Measurements from ENCODE around the gene WT1. TPM values are rescaled to one million over a fixed set of nuclear protein-coding genes. Genes with fewer than 3 reads are reported as not detected.

Gene WT1
- total and polyA plus RNA-seq, 2 of the 8 experiments (the other 6 are each of a cell fraction or from before 2014, with no cell fraction given) = 0.05 to 0.17 TPM

- H3K18ac ChIP-seq (ENCODE audit: extremely low read depth, low read length) = no peak overlapping the region
- no peak for DNase-seq (ENCODE audit: low read depth in 1 of 2, low spot score in 2 of 2)
- H3K79me1 ChIP-seq (ENCODE audit: low read depth, low read length) = no peaks in the 10 kb centered on the region
- no peak overlapping the region for H2BK12ac ChIP-seq (ENCODE audit: low read depth, low read length)
- no peak overlapping the region for H4K5ac ChIP-seq (ENCODE audit: insufficient read length, low read depth, low read length)
- WGBS, 2 experiments (ENCODE audit: extremely low coverage in 1 of 2, insufficient coverage in 1 of 2, insufficient read length in 1 of 2, insufficient replicate concordance in 2 of 2, low coverage in 1 of 2, low lambda C conversion rate in 2 of 2, missing lambda C conversion rate in 1 of 2) = 87% methylated on average over 4 of the region's 4 CpGs; no CpG with 5 or more reads in 1 of the 2 experiments
- H3K9me3 ChIP-seq (ENCODE audit: insufficient read depth in 2 of 2, low read depth in 1 of 2, low read length in 1 of 2) = peaks cover 5 to 13% of the 10 kb centered on the region in 2 experiments; a peak in 3 of 4 replicates
- H2AFZ ChIP-seq (ENCODE audit: low read length) = no peak overlapping the region
- no peaks in the 10 kb centered on the region for H3K36me3 ChIP-seq (ENCODE audit: control insufficient read depth in 2 of 4, insufficient read depth in 4 of 4, low read length in 3 of 4)
- H3K4me1 ChIP-seq (replicated peaks in 1 of 4; ENCODE audit: control insufficient read depth in 3 of 4, insufficient read depth in 4 of 4, low read length in 3 of 4) = no peaks in the 10 kb centered on the region
- H3K79me2 ChIP-seq (ENCODE audit: control insufficient read depth in 1 of 2, insufficient read depth in 2 of 2, low read length in 2 of 2) = no peaks in the 10 kb centered on the region
- H3K27me3 ChIP-seq (replicated peaks in 1 of 4; ENCODE audit: control insufficient read depth in 3 of 4, extremely low read depth in 1 of 4, insufficient read depth in 3 of 4, low read length in 3 of 4) = no peaks in the 10 kb centered on the region
- no peaks in the 10 kb centered on the region; the same call in 1 of the 2 replicates for H3K23me2 ChIP-seq (ENCODE audit: low read depth, low read length)
- H4K8ac ChIP-seq (ENCODE audit: extremely low read depth, insufficient read depth, low read length) = no peak overlapping the region
- H3K14ac ChIP-seq (ENCODE audit: insufficient read length) = no peak overlapping the region
- no peak overlapping the region for H2BK5ac ChIP-seq (ENCODE audit: low read depth, low read length)
- POLR2A ChIA-PET (ENCODE audit: partially characterized antibody) = no interaction called here
- no peak overlapping the region for H4K91ac ChIP-seq (replicated peaks; ENCODE audit: insufficient read length, low read length)
- no peak for FAIRE-seq
- H3K56ac ChIP-seq (replicated peaks; ENCODE audit: insufficient read length, low read depth, low read length) = no peak overlapping the region
- no peak overlapping the region for H3K4ac ChIP-seq (replicated peaks; ENCODE audit: insufficient read length, low read depth, low read length)
- no peak overlapping the region for H2BK15ac ChIP-seq (ENCODE audit: low read length)
- no peak overlapping the region for H3K4me2 ChIP-seq (ENCODE audit: insufficient read depth in 1 of 2, low read depth in 2 of 2, low read length in 2 of 2)
- H2AK5ac ChIP-seq (ENCODE audit: low read depth, low read length) = no peak overlapping the region
- H3K23ac ChIP-seq (ENCODE audit: insufficient read length) = no peak overlapping the region
- CTCF ChIA-PET (ENCODE audit: partially characterized antibody) = interaction anchor here (0.9 to 2.1 kb wide), 5 partner anchors 8 to 61 kb away, joined by 3 to 7 read pairs (median 3); no protein-coding TSS in a partner anchor
- no peak overlapping the region for H2BK120ac ChIP-seq (replicated peaks; ENCODE audit: low read depth, low read length)
- no peak overlapping the region for H2BK20ac ChIP-seq (ENCODE audit: low read length)
- H3K27ac ChIP-seq (ENCODE audit: low read depth, low read length) = no peak overlapping the region
- H3K9ac ChIP-seq (replicated peaks in 1 of 4; ENCODE audit: extremely low read depth in 1 of 4, low read depth in 3 of 4, low read length in 3 of 4) = no peak overlapping the region
- H4K20me1 ChIP-seq (replicated peaks in 1 of 2; ENCODE audit: control insufficient read depth in 1 of 2, insufficient read depth in 2 of 2, low read length in 2 of 2) = no peaks in the 10 kb centered on the region
- no peak overlapping the region for H3K4me3 ChIP-seq (ENCODE audit: extremely low read depth in 1 of 4, insufficient read depth in 2 of 4, low read depth in 3 of 4, low read length in 4 of 4)
- TF ChIP-seq CHD2 (IDR thresholded peaks at IDR 0.05; ENCODE audit: low read length) = no peak
- no peak for TF ChIP-seq JUN (IDR thresholded peaks at IDR 0.05; ENCODE audit: low read depth, low read length)
- no peak for TF ChIP-seq GTF2F1 (IDR thresholded peaks at IDR 0.05; ENCODE audit: borderline replicate concordance, low read depth, low read length)
- no peak for TF ChIP-seq CTCF (IDR thresholded peaks at IDR 0.05; ENCODE audit: control extremely low read depth in 1 of 3, insufficient read depth in 1 of 3, low read depth in 1 of 3, low read length in 3 of 3)
- TF ChIP-seq USF2 (IDR thresholded peaks at IDR 0.05; ENCODE audit: low read length) = no peak
Measured at GRCh38 chr11:32365192-32365591, 70.1 kb downstream of the WT1 start.

Measured in H1 (cell line).